SK-N-MC (cell line): Measurements from ENCODE around the gene VMP1.
"Not testable (repeated sequence)": the region's sequence is repeated elsewhere in the genome, so short reads cannot be mapped to it uniquely, and the experiment has no call there.

Experiments
- DNase-seq: peaks from one replicate; pipeline ENCODE4 v3.0.0-alpha.2; 2011; ENCODE audit warnings: low read depth, low spot score
- H3K27ac ChIP-seq: fragments of 200-600 bp; sonication (generic); 2 replicates; pipeline ENCODE4 v1.5.1; 2016; ENCODE audit warnings: mixed run types
- H3K36me3 ChIP-seq: fragments of 200-600 bp; sonication (generic); 2 replicates; pipeline ENCODE4 v1.6.1; 2017; ENCODE audit warnings: antibody characterized with exemption, low read length, mixed read lengths; ENCODE audit not compliant: insufficient read depth
- H3K4me3 ChIP-seq: fragments of 200-600 bp; sonication (generic); 2 replicates; pipeline ENCODE4 v1.5.1; 2016
- H3K9ac ChIP-seq: fragments of 200-600 bp; sonication (generic); 2 replicates; pipeline ENCODE4 v1.8.0; 2017; ENCODE audit warnings: mixed run types, mixed read lengths; ENCODE audit not compliant: insufficient read length
- H3K9me3 ChIP-seq: fragments of 200-600 bp; sonication (generic); 2 replicates; pipeline ENCODE4 v1.6.1; 2017; ENCODE audit warnings: low read depth, mild to moderate bottlenecking, antibody characterized with exemption, low read length, moderate library complexity, mixed read lengths
- EZH2 ChIP-seq: fragments of 200-600 bp; sonication (generic); IDR thresholded peaks from one replicate; pipeline ENCODE4 v1.6.1; 2017; ENCODE audit warnings: antibody characterized with exemption
- FOXP2 ChIP-seq: optimal IDR thresholded peaks from 2 replicates; pipeline ENCODE3; 2011; ENCODE audit warnings: mild to moderate bottlenecking, moderate library complexity; ENCODE audit not compliant: insufficient read depth; ENCODE audit errors: extremely low read length, control extremely low read depth
- POLR2AphosphoS5 ChIP-seq: IDR thresholded peaks from 2 replicates; pipeline ENCODE4 v1.6.1; 2012; ENCODE audit warnings: mild to moderate bottlenecking, low read depth, low read length, borderline replicate concordance

The VMP1 gene

GRCh38 chr17:59870482-59870881 lies 163.0 kb downstream of the VMP1 start:
- no peaks in the 10 kb centered on the region for H3K9me3 ChIP-seq
- no peak for DNase-seq
- no peak for TF ChIP-seq POLR2AphosphoS5
- no peak for TF ChIP-seq FOXP2
- H3K4me3 ChIP-seq: no peak overlapping the region
- peaks cover 8% of the 10 kb centered on the region; the same call in 1 of the 2 replicates for H3K36me3 ChIP-seq
- H3K27ac ChIP-seq: no peak overlapping the region
- no peak overlapping the region for H3K9ac ChIP-seq

GRCh38 chr17:59872351-59872750 lies 164.9 kb downstream of the VMP1 start:
- H3K9me3 ChIP-seq: no peaks in the 10 kb centered on the region
- no peak overlapping the region for H3K4me3 ChIP-seq
- no peak overlapping the region for H3K27ac ChIP-seq
- no peak overlapping the region for H3K9ac ChIP-seq
- TF ChIP-seq FOXP2 (no peak), EZH2 (no peak), POLR2AphosphoS5 (no peak)
- no peak for DNase-seq
- peaks cover 12% of the 10 kb centered on the region; the same call in 1 of the 2 replicates for H3K36me3 ChIP-seq

GRCh38 chr17:59873414-59873813 lies 166.0 kb downstream of the VMP1 start:
- H3K4me3 ChIP-seq, H3K9me3 ChIP-seq, H3K27ac ChIP-seq, DNase-seq, H3K9ac ChIP-seq: not testable (repeated sequence)
- peaks cover 12% of the 10 kb centered on the region; the same call in 1 of the 2 replicates for H3K36me3 ChIP-seq

GRCh38 chr17:59874376-59874775 lies 166.9 kb downstream of the VMP1 start:
- no peak for DNase-seq
- H3K9me3 ChIP-seq: no peaks in the 10 kb centered on the region
- H3K27ac ChIP-seq: no peak overlapping the region
- peaks cover 12% of the 10 kb centered on the region; the same call in 1 of the 2 replicates for H3K36me3 ChIP-seq
- no peak overlapping the region for H3K4me3 ChIP-seq
- no peak for TF ChIP-seq FOXP2
- no peak for TF ChIP-seq POLR2AphosphoS5
- TF ChIP-seq EZH2: no peak
- no peak overlapping the region for H3K9ac ChIP-seq

- no peak for DNase-seq
- H3K9ac ChIP-seq: no peak overlapping the region
- no peak for TF ChIP-seq EZH2
- TF ChIP-seq FOXP2: no peak
- no peak for TF ChIP-seq POLR2AphosphoS5
- no peaks in the 10 kb centered on the region for H3K9me3 ChIP-seq
- no peak overlapping the region for H3K27ac ChIP-seq
- H3K36me3 ChIP-seq: peaks cover 17% of the 10 kb centered on the region; the same call in 1 of the 2 replicates
- H3K4me3 ChIP-seq: no peak overlapping the region
These were observed 168.7 kb downstream of the VMP1 start for GRCh38 chr17:59876107-59876506.

- H3K4me3 ChIP-seq: no peak overlapping the region
- no peak overlapping the region for H3K9ac ChIP-seq
- peaks cover 19% of the 10 kb centered on the region; the same call in 1 of the 2 replicates for H3K36me3 ChIP-seq
- no peaks in the 10 kb centered on the region for H3K9me3 ChIP-seq
- TF ChIP-seq EZH2 (no peak), FOXP2 (no peak), POLR2AphosphoS5 (no peak)
- no peak overlapping the region for H3K27ac ChIP-seq
- DNase-seq: no peak
These were observed 170.5 kb downstream of the VMP1 start for GRCh38 chr17:59877965-59878364.

GRCh38 chr17:59878624-59879023 lies 171.2 kb downstream of the VMP1 start:
- no peak for TF ChIP-seq EZH2
- no peak for TF ChIP-seq FOXP2
- TF ChIP-seq POLR2AphosphoS5: no peak
- Histone ChIP-seq H3K4me3 (no peak overlapping the region), H3K9me3 (no peaks in the 10 kb centered on the region), H3K9ac (no peak overlapping the region), H3K27ac (no peak overlapping the region), H3K36me3 (peaks cover 20% of the 10 kb centered on the region; the same call in 1 of the 2 replicates)
- DNase-seq: no peak

- Histone ChIP-seq H3K4me3 (no peak overlapping the region), H3K36me3 (peaks cover 26% of the 10 kb centered on the region; the same call in 1 of the 2 replicates), H3K27ac (no peak overlapping the region), H3K9me3 (no peaks in the 10 kb centered on the region), H3K9ac (no peak overlapping the region)
- TF ChIP-seq POLR2AphosphoS5 (no peak), FOXP2 (no peak), EZH2 (no peak)
- no peak for DNase-seq
These were observed 177.4 kb downstream of the VMP1 start for GRCh38 chr17:59884861-59885260.

GRCh38 chr17:59888145-59888750 lies 180.8 kb downstream of the VMP1 start:
- DNase-seq: no peak
- H3K4me3 ChIP-seq: no peak overlapping the region
- no peak overlapping the region for H3K27ac ChIP-seq
- H3K36me3 ChIP-seq: peaks cover 19% of the 10 kb centered on the region; the same call in 1 of the 2 replicates
- H3K9me3 ChIP-seq: no peaks in the 10 kb centered on the region
- TF ChIP-seq FOXP2 (no peak), POLR2AphosphoS5 (no peak), EZH2 (no peak)
- H3K9ac ChIP-seq: no peak overlapping the region

- no peak for DNase-seq
- H3K9me3 ChIP-seq: no peaks in the 10 kb centered on the region
- no peak overlapping the region for H3K4me3 ChIP-seq
- TF ChIP-seq FOXP2: no peak
- no peak for TF ChIP-seq EZH2
- TF ChIP-seq POLR2AphosphoS5: no peak
- H3K27ac ChIP-seq: no peak overlapping the region
- H3K36me3 ChIP-seq: peaks cover 6% of the 10 kb centered on the region; the same call in 1 of the 2 replicates
- H3K9ac ChIP-seq: no peak overlapping the region
These were observed 183.3 kb downstream of the VMP1 start for GRCh38 chr17:59890720-59891119.
